Spinal cord (tissue), 10 donors: ENCODE measurements around the gene ULK3. TPM values are rescaled to one million over a fixed set of nuclear protein-coding genes. Genes with fewer than 3 reads are reported as not detected.
"Not testable (repeated sequence)": the region's sequence is repeated elsewhere in the genome, so short reads cannot be mapped to it uniquely, and the experiment has no call there.

ENCODE experiments used
- DNase-seq, 6 donors: peaks; one replicate each; pipeline versions ENCODE4 v3.0.0 to v3.0.0-alpha.2; 2013 to 2015; ENCODE audit warnings: low spot score in 6 of 6, low read depth in 4 of 6
- H3K27ac ChIP-seq: one replicate; pipeline ENCODE4 v1.5.1; 2013; ENCODE audit warnings: low read depth, low read length, control low read depth
- H3K27me3 ChIP-seq: one replicate; pipeline ENCODE4 v1.6.1; 2013; ENCODE audit warnings: low read length; ENCODE audit not compliant: control insufficient read depth, insufficient read depth
- H3K36me3 ChIP-seq: one replicate; pipeline ENCODE4 v1.6.1; 2013; ENCODE audit warnings: low read length; ENCODE audit not compliant: control insufficient read depth, insufficient read depth
- H3K4me1 ChIP-seq: one replicate; pipeline ENCODE4 v1.6.1; 2013; ENCODE audit warnings: low read length; ENCODE audit not compliant: control insufficient read depth, insufficient read depth
- H3K4me3 ChIP-seq: one replicate; pipeline ENCODE4 v1.5.1; 2013; ENCODE audit warnings: low read depth, low read length, control low read depth
- H3K9me3 ChIP-seq: one replicate; pipeline ENCODE4 v1.6.1; 2013; ENCODE audit warnings: low read length; ENCODE audit not compliant: control insufficient read depth, insufficient read depth
- WGBS: methylation state at CpG from one replicate; pipeline ENCODE4 v1.1.5; 2013; ENCODE audit warnings: missing lambda C conversion rate; ENCODE audit not compliant: insufficient coverage; 5-methylcytosine and 5-hydroxymethylcytosine counted together
- long read RNA-seq, 4 donors: transcript quantifications; one replicate each; lab custom pipeline, GENCODE V29; 2026
- polyA plus RNA-seq, 2 donors: library from polyadenylated mRNA; unstranded; fragments of 120-200 nt; gene quantifications; one replicate each; pipeline ENCODE4 v1.2.1, GENCODE V29; 2013; ENCODE audit not compliant: insufficient read length in 2 of 2
- total RNA-seq, 2 donors: library from RNA; depleted of rRNA in 1 of 2; stranded (reverse); fragments of 120-200 nt in 1 of 2; fragments of >200 nt in 1 of 2; gene quantifications; one replicate each; pipeline versions ENCODE4 v1.2.3 to v1.2.4, GENCODE V29; 2013 to 2014
- donor health status: healthy.

Gene ULK3, protein sequence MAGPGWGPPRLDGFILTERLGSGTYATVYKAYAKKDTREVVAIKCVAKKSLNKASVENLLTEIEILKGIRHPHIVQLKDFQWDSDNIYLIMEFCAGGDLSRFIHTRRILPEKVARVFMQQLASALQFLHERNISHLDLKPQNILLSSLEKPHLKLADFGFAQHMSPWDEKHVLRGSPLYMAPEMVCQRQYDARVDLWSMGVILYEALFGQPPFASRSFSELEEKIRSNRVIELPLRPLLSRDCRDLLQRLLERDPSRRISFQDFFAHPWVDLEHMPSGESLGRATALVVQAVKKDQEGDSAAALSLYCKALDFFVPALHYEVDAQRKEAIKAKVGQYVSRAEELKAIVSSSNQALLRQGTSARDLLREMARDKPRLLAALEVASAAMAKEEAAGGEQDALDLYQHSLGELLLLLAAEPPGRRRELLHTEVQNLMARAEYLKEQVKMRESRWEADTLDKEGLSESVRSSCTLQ
- 10 to 100 TPM; 35.8 to 41.8 TPM for total RNA-seq
- polyA plus RNA-seq, result 10 to 100 TPM; 75.0 to 88.9 TPM
- long read RNA-seq, donor 1, transcript ULK3-220 (16 exons, 2,611 nt), result major isoform, 10 of 22 reads
- long read RNA-seq, donor 1, transcript ULK3-202 (15 exons, 2,738 nt), result minor isoform, 5 of 22 reads
- long read RNA-seq, donor 1, partial matches to known transcripts, result 6 of 22 reads
- long read RNA-seq, donor 1, other reads (novel, unspliced or antisense), result 0 of 22 reads
- long read RNA-seq, donor 2, partial matches to known transcripts, result 0 of 1 reads
- long read RNA-seq, donor 2, other reads (novel, unspliced or antisense), result 0 of 1 reads
- long read RNA-seq, donor 3, partial matches to known transcripts, result 0 of 4 reads
- long read RNA-seq, donor 3, other reads (novel, unspliced or antisense), result 0 of 4 reads
- long read RNA-seq, donor 4, partial matches to known transcripts, result 5 of 6 reads
- long read RNA-seq, donor 4, other reads (novel, unspliced or antisense), result 0 of 6 reads

DNA sequence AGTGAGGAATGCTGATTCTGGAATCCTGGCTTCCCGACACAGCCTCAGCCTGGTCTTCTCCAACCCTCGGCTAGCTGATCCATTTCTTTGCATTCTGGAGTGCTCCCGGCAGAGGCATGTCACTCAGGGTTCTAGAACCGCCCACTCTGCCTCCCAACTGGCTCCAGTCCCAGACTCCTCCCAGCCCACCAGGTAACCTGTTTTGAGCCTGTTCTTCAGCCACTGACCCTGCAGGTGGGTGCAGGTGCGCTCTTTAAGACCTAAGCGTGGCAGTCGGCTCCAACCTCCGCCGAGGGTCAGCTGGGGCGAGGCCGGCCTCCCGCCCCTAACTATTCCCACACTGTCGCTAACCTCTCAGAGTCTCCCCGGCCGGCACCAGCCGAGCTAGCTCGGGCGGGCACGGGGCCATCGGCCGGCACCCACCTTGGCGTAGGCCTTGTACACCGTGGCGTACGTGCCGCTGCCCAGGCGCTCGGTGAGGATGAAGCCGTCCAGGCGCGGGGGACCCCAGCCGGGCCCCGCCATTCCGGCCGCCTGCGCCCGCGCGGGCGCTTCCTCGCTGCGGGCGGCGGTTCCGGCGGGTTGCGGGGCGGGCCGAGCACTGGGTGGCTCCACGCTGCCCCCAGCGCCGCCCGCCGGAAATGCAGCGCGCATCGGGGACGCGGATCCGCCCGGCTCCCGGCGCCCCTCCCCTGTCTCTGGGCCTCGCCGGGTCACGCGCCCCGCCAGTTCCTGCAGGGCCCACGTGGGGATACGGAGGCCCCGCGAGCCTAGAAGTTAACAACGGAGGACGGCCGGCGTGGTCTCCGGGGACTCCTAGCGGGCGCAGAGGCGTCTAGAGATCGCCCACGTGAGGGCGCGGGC, at the start of gene ULK3:
Gene ULK3, minus strand, starts transcription at position 576 of the 864 bp plus-strand sequence. Its CDS starts 51 bp downstream, at position 525.
- peak within 1 kb of the TSS; percentile 84 for H3K27ac ChIP-seq
- no peaks in the 10 kb centered on the region for H3K27me3 ChIP-seq
- peak within 1 kb of the TSS; percentile 93 for H3K4me3 ChIP-seq
- under 1% methylated on average over 84 of the region's 84 CpGs for WGBS
- peak; percentile 58 to 96 (median 83) for DNase-seq
- peaks cover 48% of the 10 kb centered on the region for H3K4me1 ChIP-seq
- peaks cover 72% of the 10 kb centered on the region for H3K36me3 ChIP-seq
- H3K9me3 ChIP-seq, result no peaks in the 10 kb centered on the region

DNA sequence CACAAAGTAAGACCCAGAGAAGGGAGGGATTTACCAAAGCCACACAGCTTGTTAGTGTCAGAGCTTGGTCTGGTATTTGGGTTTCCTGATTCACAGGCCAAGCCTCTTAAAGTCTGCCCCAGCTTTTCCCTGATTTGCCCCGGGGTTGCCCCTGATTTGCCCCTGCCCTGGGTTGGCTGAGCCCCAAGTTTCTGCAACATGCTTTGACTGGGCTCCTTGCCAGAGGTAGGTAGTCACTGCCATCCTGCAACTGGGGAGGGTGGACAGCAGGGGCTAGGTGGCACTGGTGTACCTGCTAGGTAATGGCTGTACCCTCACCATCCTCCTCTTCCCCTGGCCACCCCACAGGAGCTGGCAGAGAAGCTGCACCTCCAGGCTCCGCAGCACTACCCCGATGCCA, 49.4 kb upstream of the ULK3 start:
- no peaks in the 10 kb centered on the region for H3K9me3 ChIP-seq
- H3K4me3 ChIP-seq, result no peak overlapping the region
- peaks cover 22% of the 10 kb centered on the region for H3K4me1 ChIP-seq
- peaks cover 41% of the 10 kb centered on the region for H3K36me3 ChIP-seq
- no peak for DNase-seq
- H3K27ac ChIP-seq, result no peak overlapping the region
- H3K27me3 ChIP-seq, result no peaks in the 10 kb centered on the region
- 86% methylated on average over 1 of the region's 3 CpGs for WGBS

DNA sequence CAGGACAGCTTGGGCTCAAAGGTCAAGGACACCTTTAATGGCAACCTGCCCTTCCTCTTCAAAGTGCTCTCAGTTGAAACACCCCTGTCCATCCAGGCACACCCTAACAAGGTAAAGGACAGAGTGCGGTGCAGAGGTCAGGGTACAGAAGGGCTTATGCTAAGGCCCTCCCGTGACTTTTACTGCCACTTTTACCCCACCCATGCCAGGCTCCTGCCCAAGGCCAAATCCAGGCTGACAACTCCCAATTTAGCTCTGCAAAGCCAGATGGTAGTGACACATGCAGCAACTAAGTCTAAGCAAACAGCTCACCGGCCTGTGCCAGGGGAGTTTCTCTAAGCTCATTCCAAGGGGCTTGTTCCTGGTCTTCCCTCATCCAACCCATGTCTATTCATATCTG, 48.5 kb upstream of the ULK3 start:
- H3K27me3 ChIP-seq, result no peaks in the 10 kb centered on the region
- peaks cover 35% of the 10 kb centered on the region for H3K36me3 ChIP-seq
- 94% methylated on average over 2 of the region's 3 CpGs for WGBS
- no peak overlapping the region for H3K27ac ChIP-seq
- no peak for DNase-seq
- H3K4me1 ChIP-seq, result peaks cover 22% of the 10 kb centered on the region
- no peak overlapping the region for H3K4me3 ChIP-seq
- no peaks in the 10 kb centered on the region for H3K9me3 ChIP-seq

DNA sequence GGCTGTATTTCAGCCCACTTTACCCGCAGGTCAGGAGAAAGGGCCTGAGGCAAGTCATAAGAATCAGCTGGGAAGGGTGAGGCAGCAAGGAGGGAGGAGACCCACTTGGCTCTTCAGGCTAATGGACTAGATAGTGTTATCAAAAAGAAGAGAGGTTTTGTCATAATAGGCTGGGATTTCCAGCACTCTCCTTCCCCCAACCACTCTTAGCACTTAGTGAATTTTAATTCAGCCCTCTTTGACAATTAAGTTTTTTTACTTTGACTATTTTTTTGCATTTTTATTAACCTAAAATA, 47.7 kb upstream of the ULK3 start:
- no peaks in the 10 kb centered on the region for H3K9me3 ChIP-seq
- WGBS, result 0% methylated on average over 1 of the region's 1 CpG
- H3K4me1 ChIP-seq, result peaks cover 22% of the 10 kb centered on the region
- peak overlapping the region; percentile 95 for H3K4me3 ChIP-seq
- H3K27me3 ChIP-seq, result no peaks in the 10 kb centered on the region
- no peak overlapping the region for H3K27ac ChIP-seq
- H3K36me3 ChIP-seq, result peaks cover 29% of the 10 kb centered on the region
- no peak for DNase-seq

DNA sequence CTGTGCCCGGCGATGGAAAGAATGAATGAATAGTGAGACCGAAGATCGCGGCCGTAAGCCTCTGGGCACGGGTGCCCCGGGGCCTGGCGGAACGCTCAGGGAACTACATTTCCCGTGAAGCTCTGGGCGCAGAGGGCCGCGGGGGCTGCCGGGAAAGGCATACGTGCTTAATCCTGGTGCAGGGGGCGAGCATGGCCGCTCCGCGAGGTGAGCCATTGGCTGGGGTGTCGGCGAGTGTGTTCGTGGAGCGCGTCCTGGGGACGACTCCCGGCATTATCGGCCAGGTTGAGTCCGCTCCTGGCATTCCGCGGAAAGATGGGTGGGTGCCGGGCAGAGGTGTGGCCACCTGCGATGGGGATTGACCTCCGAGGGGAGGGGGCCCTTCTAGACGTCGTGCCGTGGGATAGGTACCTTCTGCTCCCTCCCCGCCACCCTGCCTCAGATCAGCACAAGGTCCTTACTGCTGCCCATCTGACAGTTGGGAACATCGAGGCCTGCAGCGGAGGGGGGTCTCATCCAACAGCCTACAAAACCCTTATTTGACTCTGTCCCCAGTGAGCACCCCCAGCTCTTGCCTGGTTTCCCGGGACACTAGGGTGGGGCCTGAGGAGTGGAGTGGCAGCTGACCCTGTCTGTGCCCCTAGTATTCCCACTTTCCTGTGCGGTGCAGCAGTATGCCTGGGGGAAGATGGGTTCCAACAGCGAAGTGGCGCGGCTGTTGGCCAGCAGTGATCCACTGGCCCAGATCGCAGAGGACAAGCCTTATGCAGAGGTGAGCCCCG, 47.1 kb upstream of the ULK3 start, which contains the start of gene MPI:
Gene MPI, plus strand, starts transcription at position 160 of the 782 bp plus-strand sequence. Its CDS starts 32 bp downstream, at position 192.
- peak within 1 kb of the TSS; percentile 78 for H3K27ac ChIP-seq
- peaks cover 22% of the 10 kb centered on the region for H3K4me1 ChIP-seq
- H3K27me3 ChIP-seq, result no peaks in the 10 kb centered on the region
- H3K4me3 ChIP-seq, result peak within 1 kb of the TSS; percentile 95
- peaks cover 29% of the 10 kb centered on the region for H3K36me3 ChIP-seq
- no peaks in the 10 kb centered on the region for H3K9me3 ChIP-seq
- DNase-seq, result peak; percentile 73 to 97 (median 82)
- WGBS, result under 1% methylated on average over 47 of the region's 47 CpGs

DNA sequence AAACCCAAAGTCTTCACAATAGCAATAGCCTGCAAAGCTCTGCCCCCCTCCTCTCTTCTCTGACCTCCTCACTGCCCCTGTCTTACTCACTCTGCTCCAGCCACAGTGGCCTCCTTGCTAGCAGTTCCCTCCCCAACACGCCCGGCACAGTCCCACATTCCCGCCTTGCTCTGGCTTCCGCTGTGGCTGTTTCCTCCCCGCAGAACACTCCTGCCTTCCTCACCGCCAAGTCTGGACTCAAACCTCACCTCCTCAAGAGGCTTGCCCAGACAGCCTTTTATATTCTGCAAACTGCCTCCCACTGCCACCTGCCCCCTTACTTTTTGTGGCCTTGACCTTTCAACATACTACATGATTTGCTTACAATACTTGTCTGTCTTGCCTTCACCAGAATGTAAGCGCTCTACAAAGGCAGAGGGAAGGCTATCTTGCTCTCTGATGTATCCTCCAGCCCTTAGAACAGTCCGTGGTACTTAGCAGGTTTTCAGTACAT, 46.5 kb upstream of the ULK3 start:
- WGBS, result 17% methylated on average over 8 of the region's 8 CpGs
- peak overlapping the region; percentile 95 for H3K4me3 ChIP-seq
- H3K27me3 ChIP-seq, result no peaks in the 10 kb centered on the region
- peak overlapping the region; percentile 78 for H3K27ac ChIP-seq
- H3K4me1 ChIP-seq, result peaks cover 22% of the 10 kb centered on the region
- peak in 2 of 6 donors; percentile 75 to 86 for DNase-seq
- peaks cover 29% of the 10 kb centered on the region for H3K36me3 ChIP-seq
- H3K9me3 ChIP-seq, result no peaks in the 10 kb centered on the region

DNA sequence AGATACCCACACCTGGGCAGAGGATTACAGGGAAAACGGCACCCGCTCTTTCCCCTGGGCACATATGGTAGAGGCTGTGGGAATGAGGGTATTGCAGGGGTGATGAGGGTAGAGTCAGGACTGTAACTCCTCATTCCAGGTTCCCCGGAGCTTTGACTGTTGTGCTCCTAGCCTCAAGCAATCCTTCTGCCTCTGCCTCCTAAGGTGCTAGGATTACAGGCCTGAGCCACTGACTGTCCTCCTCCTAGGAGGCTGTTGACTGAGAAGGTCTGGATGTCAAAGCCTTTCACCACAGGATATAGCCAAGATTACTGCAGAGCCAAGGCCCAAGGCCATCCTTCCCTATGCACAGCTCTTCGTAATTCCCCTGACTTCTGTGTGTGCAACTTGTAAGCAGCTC, 45.8 kb upstream of the ULK3 start:
- Histone ChIP-seq H3K4me1 (peaks cover 22% of the 10 kb centered on the region), H3K36me3 (peaks cover 29% of the 10 kb centered on the region), H3K27ac (peak overlapping the region; percentile 78), H3K4me3 (no peak overlapping the region), H3K9me3 (no peaks in the 10 kb centered on the region), H3K27me3 (no peaks in the 10 kb centered on the region)
- no peak for DNase-seq
- 97% methylated on average over 3 of the region's 4 CpGs for WGBS

DNA sequence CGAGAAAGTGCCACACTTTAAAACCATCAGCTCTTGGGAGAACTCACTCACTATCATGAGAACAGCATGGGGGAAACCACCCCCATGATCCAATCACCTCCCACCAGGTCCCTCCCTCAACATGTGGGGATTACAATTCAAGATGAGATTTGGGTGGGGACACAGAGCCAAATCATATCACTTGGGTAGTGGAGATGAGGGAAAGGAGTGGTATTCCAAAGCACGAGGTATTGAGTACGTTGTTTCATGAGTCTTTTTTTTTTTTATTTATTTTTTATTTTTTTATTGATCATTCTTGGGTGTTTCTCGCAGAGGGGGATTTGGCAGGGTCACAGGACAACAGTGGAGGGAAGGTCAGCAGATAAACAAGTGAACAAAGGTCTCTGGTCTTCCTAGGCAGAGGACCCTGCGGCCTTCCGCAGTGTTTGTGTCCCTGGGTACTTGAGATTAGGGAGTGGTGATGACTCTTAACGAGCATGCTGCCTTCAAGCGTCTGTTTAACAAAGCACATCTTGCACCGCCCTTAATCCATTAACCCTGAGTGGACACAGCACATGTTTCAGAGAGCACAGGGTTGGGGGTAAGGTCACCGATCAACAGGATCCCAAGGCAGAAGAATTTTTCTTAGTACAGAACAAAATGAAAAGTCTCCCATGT, 44.7 kb upstream of the ULK3 start:
- H3K4me1 ChIP-seq, result peaks cover 22% of the 10 kb centered on the region
- H3K27ac ChIP-seq, DNase-seq, H3K27me3 ChIP-seq, H3K4me3 ChIP-seq, H3K9me3 ChIP-seq: not testable (repeated sequence)
- WGBS, result no CpG with 5 or more reads among the region's 10 CpGs
- H3K36me3 ChIP-seq, result peaks cover 19% of the 10 kb centered on the region
